Peyer's patch (tissue), 4 donors: ENCODE data around the gene POM121.
"Not testable (repeated sequence)": the region's sequence is repeated elsewhere in the genome, so short reads cannot be mapped to it uniquely, and the experiment has no call there.

Source experiments
- CTCF ChIP-seq, 6 experiments: fragments of 450-650 bp in 4 of 6; fragments of 200-600 bp in 2 of 6; sonication (generic) in 1 of 6; IDR thresholded peaks; one replicate each; pipeline ENCODE4 v1.5.1; 2017 to 2019; ENCODE audit warnings: antibody characterized with exemption in 6 of 6, mild to moderate bottlenecking in 3 of 6, moderate library complexity in 1 of 6
- POLR2A ChIP-seq, 2 donors: fragments of 450-650 bp; IDR thresholded peaks; one replicate each; pipeline ENCODE4 v1.5.1; 2017; ENCODE audit warnings: antibody characterized with exemption in 2 of 2, mild to moderate bottlenecking in 2 of 2, moderate library complexity in 2 of 2

DNA sequence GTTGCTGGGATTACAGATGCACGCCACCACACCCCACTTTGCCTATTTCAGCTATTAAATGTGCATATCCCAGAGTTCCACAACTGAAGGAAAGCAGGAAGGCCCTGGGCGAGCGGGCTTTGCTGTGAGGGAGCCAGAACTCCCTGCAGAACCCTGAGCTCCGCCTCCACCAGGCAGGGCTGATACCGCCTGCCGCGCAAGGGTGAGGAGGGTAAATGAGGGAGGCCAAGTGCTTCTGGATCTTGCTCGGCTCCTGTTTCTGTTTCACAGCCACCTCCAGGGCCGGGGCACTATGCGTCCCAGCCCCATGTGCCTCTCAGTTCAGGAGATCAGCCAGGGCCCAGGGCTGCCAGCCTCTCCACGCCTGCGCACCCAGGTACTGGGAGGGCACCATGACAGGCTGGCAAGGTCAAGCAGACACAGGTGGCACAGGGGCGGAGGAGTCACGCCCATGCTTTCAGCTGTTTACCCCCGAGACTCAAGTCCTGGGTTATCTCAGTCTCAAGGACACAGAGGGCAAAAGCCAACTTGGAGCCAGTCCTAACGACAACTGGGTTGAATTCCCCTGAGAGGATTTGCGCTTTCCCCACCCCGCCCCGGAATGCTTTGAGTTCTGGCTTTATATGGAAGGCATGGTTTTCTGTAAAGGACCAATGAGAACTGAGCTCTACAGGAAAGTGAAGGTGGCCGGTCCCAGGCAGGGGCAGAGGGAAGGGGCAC lies 35.9 kb downstream of the POM121 start:
- not testable (repeated sequence) for TF ChIP-seq CTCF, POLR2A (IDR thresholded peaks at IDR 0.05)
